Peyer's patch (tissue), 4 donors: ENCODE results near the gene TMEM171. TPM values are rescaled to one million over a fixed set of nuclear protein-coding genes. Genes with fewer than 3 reads are reported as not detected.

ENCODE experiments used
- DNase-seq, 3 donors: peaks; one replicate each; pipeline ENCODE4 v3.0.0-alpha.2; 2017 to 2019
- H3K27ac ChIP-seq, 4 donors: fragments of 200-600 bp; sonication (generic); one replicate each; pipeline ENCODE4 v1.5.1; 2016 to 2019
- H3K27me3 ChIP-seq, 2 donors: fragments of 200-600 bp; sonication (generic); one replicate each; pipeline ENCODE4 v1.5.1; 2019
- H3K36me3 ChIP-seq, 3 donors: fragments of 200-600 bp; sonication (generic); one replicate each; pipeline ENCODE4 v1.5.1; 2016 to 2019
- H3K4me1 ChIP-seq, 4 donors: fragments of 200-600 bp; sonication (generic); one replicate each; pipeline ENCODE4 v1.5.1; 2016 to 2019
- H3K4me3 ChIP-seq, 4 donors: fragments of 200-600 bp; sonication (generic); 1 replicate in 3 of 4; 2 replicates in 1 of 4; pipeline ENCODE4 v1.5.1; 2016 to 2019; ENCODE audit warnings: mild to moderate bottlenecking in 1 of 4
- H3K9me3 ChIP-seq, 4 donors: fragments of 200-600 bp; sonication (generic); one replicate each; pipeline ENCODE4 v1.5.1; 2016 to 2019; ENCODE audit warnings: mild to moderate bottlenecking in 1 of 4
- CTCF ChIP-seq, 6 experiments: fragments of 450-650 bp in 4 of 6; fragments of 200-600 bp in 2 of 6; sonication (generic) in 1 of 6; IDR thresholded peaks; one replicate each; pipeline ENCODE4 v1.5.1; 2017 to 2019; ENCODE audit warnings: antibody characterized with exemption in 6 of 6, mild to moderate bottlenecking in 3 of 6, moderate library complexity in 1 of 6
- POLR2A ChIP-seq, 2 donors: fragments of 450-650 bp; IDR thresholded peaks; one replicate each; pipeline ENCODE4 v1.5.1; 2017; ENCODE audit warnings: antibody characterized with exemption in 2 of 2, mild to moderate bottlenecking in 2 of 2, moderate library complexity in 2 of 2
- total RNA-seq, 4 donors: library from RNA; depleted of rRNA; stranded (reverse); fragments of >200 nt; gene quantifications; one replicate each; pipeline ENCODE4 v1.1.0, GENCODE V29; 2016

Gene TMEM171
- total RNA-seq, 4 donors from 2014 or later = 5.8 to 114 (median 77.3) TPM

GRCh38 chr5:73115399-73116051 is 4.8 kb upstream of the TMEM171 start:
- H3K27ac ChIP-seq = peak overlapping the region in 2 of 4 donors; percentile 44 to 80
- TF ChIP-seq CTCF (IDR thresholded peaks at IDR 0.05) = no peak
- no peak for TF ChIP-seq POLR2A (IDR thresholded peaks at IDR 0.05)
- H3K27me3 ChIP-seq = no peaks in the 10 kb centered on the region
- H3K9me3 ChIP-seq = no peaks in the 10 kb centered on the region
- no peak overlapping the region for H3K4me3 ChIP-seq
- peak in 1 of 3 donors; percentile 60 for DNase-seq
- H3K4me1 ChIP-seq = peaks cover 0 to 34% (median 0%) of the 10 kb centered on the region in 4 donors
- no peaks in the 10 kb centered on the region for H3K36me3 ChIP-seq

DNA sequence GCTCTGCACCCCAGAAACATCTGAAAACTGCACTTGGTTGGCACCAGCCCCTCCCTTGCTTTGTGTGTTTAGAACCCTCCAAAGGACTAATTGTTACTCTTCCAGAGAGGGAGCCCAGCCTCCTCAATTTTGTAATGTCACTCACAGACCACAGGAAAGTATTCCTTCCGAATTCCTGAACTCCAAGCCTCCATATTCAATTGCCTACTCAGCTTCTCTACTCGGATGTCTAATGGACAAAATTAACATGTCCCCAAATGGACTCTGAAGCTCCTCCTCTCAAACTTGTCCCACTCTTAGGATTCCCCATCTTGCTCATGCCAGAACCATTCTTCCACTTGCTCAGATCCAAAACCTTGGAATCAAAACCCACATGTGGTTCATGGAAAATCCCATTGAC is 3.9 kb upstream of the TMEM171 start:
- no peak for TF ChIP-seq CTCF (IDR thresholded peaks at IDR 0.05)
- no peak for TF ChIP-seq POLR2A (IDR thresholded peaks at IDR 0.05)
- peaks cover 0 to 34% (median 0%) of the 10 kb centered on the region in 4 donors for H3K4me1 ChIP-seq
- no peak overlapping the region for H3K4me3 ChIP-seq
- peak overlapping the region in 1 of 4 donors; percentile 98 for H3K27ac ChIP-seq
- H3K27me3 ChIP-seq = no peaks in the 10 kb centered on the region
- DNase-seq = no peak
- no peaks in the 10 kb centered on the region for H3K9me3 ChIP-seq
- no peaks in the 10 kb centered on the region for H3K36me3 ChIP-seq

DNA sequence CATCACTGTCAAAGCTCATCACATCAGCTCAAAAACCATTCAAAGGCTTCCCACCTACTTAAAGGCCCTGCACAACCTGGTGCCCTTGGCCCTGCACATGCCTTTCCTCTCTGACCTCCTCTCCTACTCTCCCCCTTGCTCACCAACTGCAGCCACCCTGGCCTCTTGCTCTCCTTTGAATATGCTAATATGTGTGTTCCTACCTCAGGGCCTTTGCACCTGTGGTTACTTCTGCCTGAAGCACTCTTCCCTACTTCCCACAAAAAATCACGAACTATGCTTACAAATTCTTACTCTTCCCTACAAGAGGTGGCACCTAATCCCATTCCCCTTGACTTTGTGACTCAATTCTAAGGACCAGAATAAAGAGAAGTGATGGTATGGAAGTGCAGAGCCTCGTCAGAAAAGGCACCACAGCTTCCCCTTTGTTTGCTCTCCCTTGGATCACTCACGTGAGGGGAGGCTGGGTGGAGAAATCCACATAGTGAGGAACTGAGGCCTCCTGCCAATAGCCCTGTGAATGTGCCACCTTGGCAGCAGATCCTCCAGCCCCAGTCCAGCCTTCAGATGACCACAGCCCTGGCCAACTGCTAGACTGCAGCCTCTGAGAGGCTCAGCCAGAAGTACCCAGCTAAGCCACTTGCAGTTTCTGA is 3.2 kb upstream of the TMEM171 start:
- Histone ChIP-seq H3K36me3 (no peaks in the 10 kb centered on the region), H3K4me3 (no peak overlapping the region), H3K9me3 (no peaks in the 10 kb centered on the region), H3K27ac (peak overlapping the region in 3 of 4 donors; percentile 43 to 99 (median 98)), H3K27me3 (no peaks in the 10 kb centered on the region), H3K4me1 (peaks cover 0 to 34% (median 0%) of the 10 kb centered on the region in 4 donors)
- no peak for TF ChIP-seq CTCF (IDR thresholded peaks at IDR 0.05)
- TF ChIP-seq POLR2A (IDR thresholded peaks at IDR 0.05) = no peak
- DNase-seq = no peak

GRCh38 chr5:73118391-73118973 is 1.9 kb upstream of the TMEM171 start:
- no peaks in the 10 kb centered on the region for H3K9me3 ChIP-seq
- H3K4me3 ChIP-seq = no peak overlapping the region
- peak in 2 of 3 donors; percentile 69 to 71 for DNase-seq
- TF ChIP-seq POLR2A (IDR thresholded peaks at IDR 0.05) (peak in 1 of 2 donors; percentile 55), CTCF (IDR thresholded peaks at IDR 0.05) (no peak)
- H3K27ac ChIP-seq = peak overlapping the region in 3 of 4 donors; percentile 91 to 99 (median 98)
- H3K4me1 ChIP-seq = peaks cover 0 to 42% (median 0%) of the 10 kb centered on the region in 4 donors
- H3K27me3 ChIP-seq = no peaks in the 10 kb centered on the region
- peaks cover 0 to 2% (median 0%) of the 10 kb centered on the region in 3 donors for H3K36me3 ChIP-seq

GRCh38 chr5:73119451-73120157 is 771 bp upstream of the TMEM171 start:
- Histone ChIP-seq H3K27ac (peak overlapping the region in 3 of 4 donors; percentile 91 to 99 (median 98)), H3K36me3 (peaks cover 0 to 10% (median 0%) of the 10 kb centered on the region in 3 donors), H3K9me3 (no peaks in the 10 kb centered on the region), H3K4me1 (peaks cover 0 to 45% (median 0%) of the 10 kb centered on the region in 4 donors), H3K27me3 (no peaks in the 10 kb centered on the region), H3K4me3 (peak overlapping the region; percentile 24 to 81 (median 51))
- peak in 2 of 3 donors; percentile 84 to 89 for DNase-seq
- TF ChIP-seq CTCF (IDR thresholded peaks at IDR 0.05) = no peak
- TF ChIP-seq POLR2A (IDR thresholded peaks at IDR 0.05) = peak; percentile 61 to 63
